AG09309 (cell line): ENCODE measurements around the gene CACNB3.

Experiments used
- DNase-seq: peaks from one replicate; pipeline ENCODE4 v3.0.0-alpha.2; 2010; ENCODE audit warnings: low read depth
- H3K4me3 ChIP-seq: 2 replicates; pipeline ENCODE4 v1.5.1; 2011; ENCODE audit warnings: mild to moderate bottlenecking, low read depth, low read length, moderate library complexity; ENCODE audit not compliant: control insufficient read depth
- TF ChIP-seq, protein P1 (sequence below): IDR thresholded peaks from 2 replicates; pipeline ENCODE4 v1.5.1; 2011; ENCODE audit warnings: mild to moderate bottlenecking, low read depth, low read length, inconsistent platforms; ENCODE audit not compliant: insufficient read depth, control insufficient read depth; ENCODE audit errors: missing control alignments

Gene CACNB3

GRCh38 chr12:48875944-48876515 lies 57.7 kb downstream of the CACNB3 start:
- TF ChIP-seq, protein P1, sequence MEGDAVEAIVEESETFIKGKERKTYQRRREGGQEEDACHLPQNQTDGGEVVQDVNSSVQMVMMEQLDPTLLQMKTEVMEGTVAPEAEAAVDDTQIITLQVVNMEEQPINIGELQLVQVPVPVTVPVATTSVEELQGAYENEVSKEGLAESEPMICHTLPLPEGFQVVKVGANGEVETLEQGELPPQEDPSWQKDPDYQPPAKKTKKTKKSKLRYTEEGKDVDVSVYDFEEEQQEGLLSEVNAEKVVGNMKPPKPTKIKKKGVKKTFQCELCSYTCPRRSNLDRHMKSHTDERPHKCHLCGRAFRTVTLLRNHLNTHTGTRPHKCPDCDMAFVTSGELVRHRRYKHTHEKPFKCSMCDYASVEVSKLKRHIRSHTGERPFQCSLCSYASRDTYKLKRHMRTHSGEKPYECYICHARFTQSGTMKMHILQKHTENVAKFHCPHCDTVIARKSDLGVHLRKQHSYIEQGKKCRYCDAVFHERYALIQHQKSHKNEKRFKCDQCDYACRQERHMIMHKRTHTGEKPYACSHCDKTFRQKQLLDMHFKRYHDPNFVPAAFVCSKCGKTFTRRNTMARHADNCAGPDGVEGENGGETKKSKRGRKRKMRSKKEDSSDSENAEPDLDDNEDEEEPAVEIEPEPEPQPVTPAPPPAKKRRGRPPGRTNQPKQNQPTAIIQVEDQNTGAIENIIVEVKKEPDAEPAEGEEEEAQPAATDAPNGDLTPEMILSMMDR, result no peak
- DNase-seq, result no peak
- no peak overlapping the region for H3K4me3 ChIP-seq
